Fibroblast of upper back skin (primary cell): ENCODE measurements around the gene OR56A1.

Source experiments
- DNase-seq: peaks from one replicate; pipeline ENCODE4 v3.0.0-alpha.2; 2013

OR56A1 gene

DNA sequence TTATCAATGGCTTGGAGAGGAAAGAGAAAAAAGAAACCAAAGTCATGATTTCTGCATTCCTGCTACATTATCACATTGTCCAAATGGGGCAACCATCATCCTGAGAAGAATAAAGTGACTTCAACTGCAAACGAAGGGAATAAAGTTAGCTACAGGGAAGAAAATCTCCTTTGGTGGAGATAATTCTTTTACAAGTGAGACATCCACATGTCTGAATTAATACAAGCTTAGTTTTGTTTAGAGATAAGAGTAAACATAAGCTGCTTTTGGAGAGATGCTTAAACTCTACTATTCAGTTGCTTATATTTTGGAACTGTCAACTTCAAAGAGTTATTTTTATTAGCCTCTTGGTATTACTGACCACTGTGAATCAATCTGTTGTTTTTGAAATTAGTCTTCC lies 43.7 kb downstream of the OR56A1 start, which contains the start of gene OR52L1:
TSS of gene OR52L1 (minus strand) at position 101 of the 400 bp plus-strand sequence. CDS start at position 46, 55 bp downstream.
- DNase-seq = no peak

DNA sequence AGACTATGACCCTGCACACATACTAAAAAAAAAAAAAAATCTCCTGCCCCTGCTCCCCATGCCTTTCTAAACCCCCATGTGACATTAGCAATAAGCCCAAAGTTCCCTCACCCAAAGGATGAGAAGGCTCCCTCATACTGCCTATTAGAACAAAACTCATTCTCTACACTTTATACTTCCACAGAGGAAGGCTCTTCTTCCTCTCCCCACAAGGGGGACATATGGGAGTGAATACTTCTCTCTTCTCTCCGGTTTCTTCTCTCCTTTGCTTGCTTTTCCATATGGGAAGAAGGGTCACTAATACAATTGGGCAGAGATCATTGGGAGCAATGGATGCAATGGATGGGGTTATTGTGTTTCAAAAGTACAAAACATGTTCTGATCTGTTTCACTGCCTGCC lies 47.1 kb downstream of the OR56A1 start:
- no peak for DNase-seq

DNA sequence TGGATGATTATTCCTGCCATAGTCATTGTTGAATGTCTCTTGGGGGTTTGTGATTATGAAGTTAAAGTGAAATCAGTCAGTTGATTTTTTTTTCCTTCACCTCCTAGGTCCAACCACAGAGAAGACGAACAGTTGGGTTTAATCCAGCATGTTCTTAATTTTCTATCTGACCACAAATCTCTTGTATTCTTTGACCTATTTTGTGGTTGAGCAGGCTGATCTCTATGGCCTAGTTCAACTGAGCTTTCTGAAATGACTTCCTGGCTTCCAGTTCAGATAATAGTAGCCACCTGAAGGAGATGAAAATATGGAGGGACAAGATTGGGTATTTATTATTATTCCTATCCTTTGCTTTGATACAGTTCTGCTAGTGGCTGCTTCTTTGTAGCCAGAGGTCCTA lies 57.0 kb downstream of the OR56A1 start:
- DNase-seq = no peak
